Body of pancreas (tissue), 4 donors: Measurements from ENCODE around the gene SKAP1.

Source experiments
- POLR2A ChIP-seq, 3 donors: fragments of 450-650 bp; IDR thresholded peaks; one replicate each; pipeline ENCODE4 v1.6.1; 2016; ENCODE audit warnings: antibody characterized with exemption in 3 of 3, mild to moderate bottlenecking in 2 of 3
- TF ChIP-seq, protein P1 (sequence below), 7 experiments: fragments of 450-650 bp in 4 of 7; fragments of 200-600 bp in 3 of 7; sonication (generic) in 3 of 7; IDR thresholded peaks; one replicate each; pipeline ENCODE4 v1.5.1; 2016 to 2019; ENCODE audit warnings: antibody characterized with exemption in 7 of 7

DNA sequence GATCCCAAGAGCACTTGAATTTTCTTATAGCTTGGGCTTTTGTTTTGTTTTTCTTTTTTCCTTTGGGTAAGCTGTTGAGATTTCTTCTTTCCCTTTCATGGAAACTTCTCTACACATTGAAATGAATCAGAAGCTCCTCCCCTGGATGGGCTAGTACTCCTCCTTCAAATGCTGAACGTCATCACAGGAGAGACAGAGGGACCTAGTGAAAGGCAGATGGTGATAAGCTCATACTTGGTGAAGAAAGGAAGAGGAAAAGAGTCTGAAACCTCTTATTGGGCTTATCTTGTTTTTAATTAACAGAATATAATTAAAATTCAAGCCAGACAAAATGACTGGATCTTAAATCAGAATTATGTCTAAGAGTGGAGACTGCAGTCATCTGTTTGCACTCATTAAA lies 175.1 kb downstream of the SKAP1 start:
- TF ChIP-seq, protein P1, sequence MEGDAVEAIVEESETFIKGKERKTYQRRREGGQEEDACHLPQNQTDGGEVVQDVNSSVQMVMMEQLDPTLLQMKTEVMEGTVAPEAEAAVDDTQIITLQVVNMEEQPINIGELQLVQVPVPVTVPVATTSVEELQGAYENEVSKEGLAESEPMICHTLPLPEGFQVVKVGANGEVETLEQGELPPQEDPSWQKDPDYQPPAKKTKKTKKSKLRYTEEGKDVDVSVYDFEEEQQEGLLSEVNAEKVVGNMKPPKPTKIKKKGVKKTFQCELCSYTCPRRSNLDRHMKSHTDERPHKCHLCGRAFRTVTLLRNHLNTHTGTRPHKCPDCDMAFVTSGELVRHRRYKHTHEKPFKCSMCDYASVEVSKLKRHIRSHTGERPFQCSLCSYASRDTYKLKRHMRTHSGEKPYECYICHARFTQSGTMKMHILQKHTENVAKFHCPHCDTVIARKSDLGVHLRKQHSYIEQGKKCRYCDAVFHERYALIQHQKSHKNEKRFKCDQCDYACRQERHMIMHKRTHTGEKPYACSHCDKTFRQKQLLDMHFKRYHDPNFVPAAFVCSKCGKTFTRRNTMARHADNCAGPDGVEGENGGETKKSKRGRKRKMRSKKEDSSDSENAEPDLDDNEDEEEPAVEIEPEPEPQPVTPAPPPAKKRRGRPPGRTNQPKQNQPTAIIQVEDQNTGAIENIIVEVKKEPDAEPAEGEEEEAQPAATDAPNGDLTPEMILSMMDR (IDR thresholded peaks at IDR 0.05) = no peak
- no peak for TF ChIP-seq POLR2A (IDR thresholded peaks at IDR 0.05)
